Fibroblast of skin of back (primary cell): ENCODE results near the gene DLX5.

Experiments
- DNase-seq: peaks from one replicate; pipeline ENCODE4 v3.0.0-alpha.2; 2013

Gene DLX5

GRCh38 chr7:97005183-97006054, 19.2 kb downstream of the DLX5 start, which contains the start of gene DLX6:
Gene DLX6 (plus strand): TSS chr7:97005553. CDS start chr7:97005978, 425 bp downstream.
- DNase-seq, result peak; percentile 32

DNA sequence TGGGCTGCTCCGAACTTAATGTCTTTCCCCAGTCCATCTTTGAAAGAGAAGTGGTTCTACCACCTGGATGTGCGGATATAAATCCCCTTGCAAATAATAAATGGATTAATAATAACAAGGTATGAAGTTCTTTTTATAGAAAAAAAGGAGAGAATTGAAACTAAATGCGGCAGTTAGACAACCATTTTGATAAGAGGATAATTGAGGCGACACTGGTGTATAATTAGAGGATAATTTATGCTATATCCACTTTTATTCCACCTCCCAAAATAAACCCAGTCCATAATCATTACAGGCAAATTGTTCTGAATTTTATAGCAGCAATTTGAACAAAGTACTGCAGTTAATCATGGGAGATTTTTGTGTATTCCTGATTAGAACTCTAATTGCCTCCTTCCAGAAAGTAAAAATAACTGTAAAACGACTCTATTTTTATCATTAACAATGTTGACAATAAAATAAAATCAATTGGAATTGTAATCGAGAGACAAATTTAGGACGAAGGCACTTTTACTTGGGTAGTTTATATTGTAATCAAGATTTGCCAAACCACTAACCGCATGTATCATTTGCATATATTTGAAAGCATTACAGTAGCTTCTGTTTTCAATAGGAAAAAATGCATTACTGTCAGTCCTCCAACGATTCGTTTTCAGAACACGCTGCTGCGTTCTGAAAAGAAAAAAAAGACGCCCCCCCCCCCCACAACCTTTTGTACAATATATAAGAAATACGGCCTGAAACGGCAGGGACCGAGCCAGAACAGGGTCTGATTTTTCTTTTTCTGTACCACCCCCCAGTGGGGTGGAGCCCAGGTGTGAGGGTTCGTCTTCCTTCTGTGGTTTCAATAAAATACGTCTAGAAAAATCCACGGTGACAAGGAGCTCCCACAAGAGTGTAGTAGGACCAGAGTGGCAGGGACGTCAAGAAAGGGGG, 20.1 kb downstream of the DLX5 start:
- DNase-seq, result no peak

DNA sequence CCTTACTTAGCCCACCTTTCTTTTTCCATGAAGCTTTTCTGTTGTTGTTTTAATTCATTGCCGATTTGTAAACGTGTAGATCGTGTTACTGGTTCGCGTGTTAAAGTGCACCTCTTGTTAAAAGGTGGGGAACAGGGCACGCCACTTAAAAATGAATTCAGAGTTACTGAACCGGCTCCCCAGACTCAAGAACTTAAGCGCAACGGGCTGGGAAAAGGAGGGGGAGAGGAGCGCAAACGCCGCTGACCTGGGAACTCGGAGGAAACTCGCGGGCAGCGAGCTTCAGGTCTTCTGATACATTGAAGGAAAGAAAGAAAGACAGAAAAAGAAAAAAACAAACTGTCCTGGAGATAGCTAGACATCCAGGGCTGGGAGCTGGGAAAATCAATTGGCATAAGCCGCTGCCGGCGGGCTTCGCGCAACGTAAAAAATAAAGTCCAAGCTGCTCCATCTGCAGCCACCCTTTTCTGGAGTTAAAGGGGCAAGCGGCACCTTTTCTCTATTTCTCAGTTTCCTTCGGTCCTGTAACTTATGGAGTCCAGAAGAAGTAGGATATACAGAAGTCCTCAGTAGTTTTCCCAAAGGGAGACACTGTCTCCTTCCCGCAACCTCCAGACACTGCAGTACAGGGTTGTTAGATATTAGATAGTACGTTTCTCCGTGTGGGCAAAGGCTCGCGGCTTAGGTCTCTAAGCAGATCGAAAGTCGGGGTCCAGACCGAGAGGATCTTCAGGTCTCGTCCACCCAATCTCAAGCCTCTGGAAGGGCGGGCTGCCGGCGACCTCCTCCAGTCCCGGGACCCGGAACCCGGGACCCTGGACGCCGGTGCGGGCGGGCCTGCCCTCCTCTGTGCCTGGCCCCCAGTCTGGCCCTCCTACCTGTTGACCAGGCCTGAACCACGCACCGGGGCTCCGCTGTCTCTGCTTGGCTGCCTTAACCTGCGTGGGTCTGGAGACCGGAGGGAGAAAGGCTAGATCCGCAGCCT, 21.1 kb downstream of the DLX5 start:
- no peak for DNase-seq

DNA sequence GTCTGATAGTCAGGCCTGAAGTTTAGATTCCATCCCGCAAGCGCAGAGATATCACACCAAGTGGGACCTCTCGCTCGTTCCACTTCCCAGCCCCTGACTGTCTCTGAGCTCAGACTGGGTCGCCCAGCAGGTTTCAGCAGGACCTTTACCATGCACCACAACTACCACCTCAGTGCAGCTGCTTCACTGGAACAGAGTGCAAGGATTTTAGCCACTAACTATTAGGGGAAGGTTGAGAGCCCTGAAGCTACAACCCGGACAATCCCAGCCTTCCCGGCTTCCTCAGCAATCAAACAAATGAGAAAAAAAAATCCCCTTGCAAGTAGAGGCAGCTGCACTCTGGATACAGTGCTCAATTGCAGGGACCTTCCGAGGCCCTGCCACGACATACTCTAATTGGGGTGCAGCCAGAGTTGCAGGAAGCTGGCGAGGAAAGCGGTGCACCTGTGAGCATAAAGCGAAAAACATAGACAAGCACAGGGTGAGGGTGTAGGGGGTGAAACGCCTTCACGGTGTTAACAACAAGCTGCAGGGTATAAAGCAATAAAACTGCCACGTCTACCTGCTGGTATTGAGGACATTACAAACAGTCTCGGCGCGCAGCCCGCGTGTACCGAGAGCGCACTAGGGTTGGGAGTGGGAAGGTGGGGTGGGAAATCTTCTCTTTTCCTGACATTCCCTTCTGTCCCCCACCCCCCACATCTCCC, 21.9 kb downstream of the DLX5 start:
- no peak for DNase-seq

- no peak for DNase-seq
Observed at GRCh38 chr7:97001656-97002554, 22.7 kb downstream of the DLX5 start.

GRCh38 chr7:97001221-97001620, 23.4 kb downstream of the DLX5 start:
- no peak for DNase-seq

DNA sequence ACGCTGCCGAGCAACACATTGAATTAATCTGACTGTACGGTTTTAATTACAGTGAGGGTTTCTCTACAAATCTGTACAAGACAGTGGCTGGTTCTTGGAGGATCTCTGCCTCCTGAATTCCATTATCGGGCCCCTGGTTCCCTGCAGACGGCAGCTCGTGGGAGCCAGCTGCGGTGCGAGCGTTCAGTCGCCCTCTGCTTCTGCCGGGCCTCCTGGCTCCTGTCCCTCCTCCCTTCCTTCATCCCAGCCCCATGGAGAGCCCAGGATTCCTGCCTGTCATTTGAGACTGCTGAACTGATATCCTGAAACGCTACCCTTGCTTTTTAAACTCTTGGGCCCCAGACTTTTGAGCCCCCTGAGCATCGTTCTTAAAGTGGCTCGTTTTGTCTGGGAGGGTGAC, 25.9 kb downstream of the DLX5 start:
- no peak for DNase-seq

DNA sequence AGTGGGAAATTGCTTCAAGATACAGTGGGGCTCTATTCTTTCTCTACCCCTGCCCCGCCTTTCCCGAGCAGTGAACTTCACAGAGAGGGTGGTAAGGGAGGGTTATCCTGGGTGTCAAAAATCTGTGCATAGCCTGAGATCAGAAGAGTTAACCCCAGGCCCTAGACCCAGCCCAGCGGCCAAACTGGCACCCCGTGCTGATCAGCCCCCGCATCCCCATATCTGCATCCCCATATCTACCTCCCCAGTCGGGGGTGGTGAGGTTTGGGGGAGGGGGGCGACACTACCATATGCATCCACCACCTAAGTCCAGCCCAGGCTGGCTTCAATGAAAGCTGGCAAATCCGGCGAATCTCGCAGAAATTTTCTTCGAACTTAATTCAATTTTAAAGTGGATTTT, 26.3 kb downstream of the DLX5 start:
- DNase-seq, result no peak

GRCh38 chr7:96997512-96998032, 27.1 kb downstream of the DLX5 start:
- DNase-seq, result no peak

DNA sequence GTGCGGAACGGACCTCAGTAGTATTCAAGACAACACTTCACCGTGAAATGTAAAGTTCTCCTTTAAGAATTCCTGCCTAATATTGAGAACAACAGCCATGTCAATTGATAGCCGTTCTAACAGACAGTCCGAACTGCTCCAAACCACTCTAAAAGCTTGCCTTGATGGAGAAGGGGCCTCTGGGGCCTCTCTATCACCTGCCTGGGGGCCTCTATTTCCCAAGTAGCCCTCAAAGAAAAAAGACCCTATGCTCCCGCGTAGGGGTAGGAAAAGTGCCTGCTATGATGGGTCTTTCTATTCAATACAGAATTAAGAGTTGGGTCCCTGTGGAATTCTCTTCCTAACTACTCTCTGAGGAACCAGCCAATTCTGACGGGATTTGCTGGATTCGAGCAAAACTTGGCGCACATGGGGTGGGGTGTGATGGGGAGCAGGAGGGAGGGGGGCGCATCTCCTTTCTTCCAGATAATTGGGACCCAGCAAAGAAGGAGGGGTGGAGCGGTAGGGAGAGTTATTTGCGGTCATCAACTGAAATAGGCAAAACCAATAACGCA, 27.6 kb downstream of the DLX5 start:
- no peak for DNase-seq

DNA sequence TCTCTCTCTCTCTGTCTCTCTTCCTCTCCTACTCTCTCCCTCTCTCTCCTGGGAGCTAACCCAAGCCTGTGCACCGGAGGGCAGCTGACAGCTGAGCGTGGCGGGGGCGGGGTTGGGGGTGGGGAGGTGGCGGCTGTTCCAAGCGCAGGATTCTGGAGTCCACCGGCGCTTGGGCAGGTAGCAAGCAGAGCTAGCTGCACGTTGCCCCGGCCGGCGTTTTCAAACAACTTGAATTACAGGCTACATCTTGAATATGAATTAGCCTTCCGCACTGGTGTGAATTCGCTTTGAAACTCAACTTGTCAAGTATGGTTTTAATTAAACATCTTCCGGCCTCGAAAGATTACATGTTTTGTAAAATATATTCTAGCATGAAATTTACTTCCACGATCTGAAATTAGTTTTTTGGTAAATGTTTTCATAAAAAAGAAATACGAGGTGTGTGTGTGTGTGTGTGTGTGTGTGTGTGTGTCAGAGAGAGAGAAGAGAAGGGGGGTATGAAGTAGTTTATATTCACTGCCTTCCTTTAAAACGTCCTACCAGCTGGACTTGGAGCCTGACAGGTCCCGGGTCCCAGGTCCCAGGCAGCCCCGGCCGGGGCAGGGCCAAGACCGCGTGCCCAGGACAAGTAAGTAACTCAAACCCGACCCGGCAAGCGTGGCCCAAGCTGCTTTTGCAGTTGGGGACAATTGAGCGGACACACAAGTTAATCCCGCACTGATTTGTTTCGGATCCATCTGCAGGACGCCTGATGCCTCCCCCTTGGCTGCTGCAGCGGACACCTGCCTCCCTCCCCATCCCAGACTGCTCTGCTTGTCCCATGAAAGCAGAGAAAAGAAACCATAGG, 28.3 kb downstream of the DLX5 start:
- no peak for DNase-seq

GRCh38 chr7:96995406-96996110, 29.1 kb downstream of the DLX5 start:
- DNase-seq, result no peak

- DNase-seq, result no peak
Observed at GRCh38 chr7:96993980-96994379, 30.7 kb downstream of the DLX5 start.

GRCh38 chr7:96993094-96993865, 31.4 kb downstream of the DLX5 start:
- no peak for DNase-seq

- DNase-seq, result no peak
Observed at GRCh38 chr7:96992192-96993005, 32.2 kb downstream of the DLX5 start.

GRCh38 chr7:96991546-96992191, 33.0 kb downstream of the DLX5 start:
- DNase-seq, result no peak
